GM12878 (cell line): Measurements from ENCODE around the gene IGFBP2. TPM values are rescaled to one million over a fixed set of nuclear protein-coding genes. Genes with fewer than 3 reads are reported as not detected.

Source experiments
- ATAC-seq: fragments of 200-7000 bp; cut with Tn5 transposase; 3 replicates; pipeline ENCODE4 v1.9.1; 2020; ENCODE audit warnings: mild to moderate bottlenecking, moderate library complexity
- BruUV-seq: library from RNA; stranded (reverse); fragments of 400-500 nt; replicated peaks from 2 replicates; lab custom pipeline; 2021; lab: Mats Ljungman, UMichigan
- CTCF ChIA-PET: fragments of 300-600 bp; sonication (Branson Sonifier 250); formaldehyde crosslinking; extraction: SDS; loops from one replicate; lab custom pipeline; 2021; ENCODE audit warnings: inconsistent platforms; lab: Yijun Ruan, JAX
- POLR2A ChIA-PET: fragments of 350-600 bp; formaldehyde crosslinking; extraction: SDS; loops from one replicate; lab custom pipeline; 2021; ENCODE audit warnings: inconsistent platforms; lab: Charles Lee
- RAD21 ChIA-PET: fragments of 300-600 bp; sonication (Branson Sonifier 250); formaldehyde crosslinking; loops from one replicate; lab custom pipeline; 2023; ENCODE audit warnings: antibody characterized with exemption; ENCODE audit not compliant: unreplicated experiment; lab: Charles Lee
- SMC1A ChIA-PET: fragments of 300-600 bp; sonication (Branson Sonifier 250); formaldehyde crosslinking; loops from one replicate; lab custom pipeline; 2023; ENCODE audit not compliant: unreplicated experiment, uncharacterized antibody; lab: Charles Lee
- DNase-seq: peaks from one replicate; pipeline ENCODE4 v3.0.0-alpha.2; 2011; ENCODE audit warnings: low read depth, low spot score
- FAIRE-seq: peaks from 3 replicates; lab custom pipeline; 2011; peaks lifted over from hg19 to GRCh38; lab: Jason Lieb, UNC
- H2AFZ ChIP-seq: 2 replicates; pipeline ENCODE4 v1.6.0; 2011; ENCODE audit warnings: low read depth, low read length, control low read depth; ENCODE audit not compliant: control insufficient read depth
- H3K27ac ChIP-seq: 2 replicates; pipeline ENCODE4 v1.5.1; 2011; ENCODE audit warnings: control low read depth; ENCODE audit not compliant: control insufficient read depth, insufficient read depth
- H3K27me3 ChIP-seq, 2 experiments: replicated peaks in 1 of 2; 2 replicates each; pipeline versions ENCODE4 v1.6.0 to v1.6.1; 2011; ENCODE audit warnings: low read length in 1 of 2; ENCODE audit not compliant: control insufficient read depth in 2 of 2, insufficient read depth in 2 of 2
- H3K36me3 ChIP-seq, 2 experiments: 2 replicates each; pipeline ENCODE4 v1.5.1; 2011; ENCODE audit warnings: low read length in 1 of 2; ENCODE audit not compliant: control insufficient read depth in 2 of 2, insufficient read depth in 2 of 2
- H3K4me1 ChIP-seq: 2 replicates; pipeline ENCODE4 v1.6.1; 2011; ENCODE audit warnings: mild to moderate bottlenecking, low read length, moderate library complexity, mixed read lengths; ENCODE audit not compliant: control insufficient read depth, insufficient read depth
- H3K4me2 ChIP-seq: 2 replicates; pipeline ENCODE4 v1.6.0; 2011; ENCODE audit warnings: control low read depth; ENCODE audit not compliant: control insufficient read depth, insufficient read depth
- H3K4me3 ChIP-seq: fragments of 200-600 bp; sonication (generic); 2 replicates; pipeline ENCODE4 v1.5.1; 2016
- H3K79me2 ChIP-seq: 2 replicates; pipeline ENCODE4 v1.6.0; 2011; ENCODE audit warnings: low read length; ENCODE audit not compliant: control insufficient read depth, insufficient read depth
- H3K9ac ChIP-seq: 2 replicates; pipeline ENCODE4 v1.8.0; 2011; ENCODE audit warnings: low read length, control low read depth, mixed read lengths; ENCODE audit not compliant: control insufficient read depth, insufficient read depth
- H3K9me3 ChIP-seq: replicated peaks from 3 replicates; pipeline ENCODE4 v1.5.1; 2011; ENCODE audit warnings: mild to moderate bottlenecking, low read length; ENCODE audit not compliant: control insufficient read depth, insufficient read depth
- H4K20me1 ChIP-seq: 2 replicates; pipeline ENCODE4 v1.6.0; 2011; ENCODE audit not compliant: control insufficient read depth, insufficient read depth
- ASH2L ChIP-seq: fragments of 300-600, 200-600 bp; sonication (generic); IDR thresholded peaks from 2 replicates; pipeline ENCODE4 v1.6.1; 2017; ENCODE audit warnings: low read depth, mild to moderate bottlenecking, borderline replicate concordance
- ATF7 ChIP-seq: fragments of 450-650 bp; IDR thresholded peaks from 2 replicates; pipeline ENCODE4 v1.6.1; 2016; ENCODE audit warnings: low read depth, mild to moderate bottlenecking
- CUX1 ChIP-seq: IDR thresholded peaks from 2 replicates; pipeline ENCODE4 v1.6.1; 2012; ENCODE audit warnings: improper control_type of control experiment, low read depth, low read length; ENCODE audit not compliant: insufficient replicate concordance
- ELK1 ChIP-seq: IDR thresholded peaks from 2 replicates; pipeline ENCODE4 v1.6.1; 2012; ENCODE audit warnings: low read depth, low read length, improper control_type of control experiment
- HDGF ChIP-seq: fragments of 450-650 bp; IDR thresholded peaks from 2 replicates; pipeline ENCODE4 v1.6.1; 2016; ENCODE audit warnings: antibody characterized with exemption
- IRF4 ChIP-seq: IDR thresholded peaks from 2 replicates; pipeline ENCODE4 v1.6.1; 2011; ENCODE audit warnings: low read depth, low read length
- POU2F2 ChIP-seq: IDR thresholded peaks from 3 replicates; pipeline ENCODE4 v1.6.1; 2011; ENCODE audit warnings: low read depth, mild to moderate bottlenecking, low read length, borderline replicate concordance
- ZBTB11 ChIP-seq: fragments of 450-650 bp; formaldehyde crosslinking; IDR thresholded peaks from 2 replicates; pipeline ENCODE4 v1.5.0; 2022; ENCODE audit warnings: mild to moderate bottlenecking, missing genetic modification characterization
- WGBS: methylation state at CpG from one replicate; pipeline ENCODE4 v1.1.6; 2016; ENCODE audit warnings: low lambda C conversion rate; ENCODE audit not compliant: insufficient replicate concordance, insufficient coverage; ENCODE audit errors: missing lambda C conversion rate; 5-methylcytosine and 5-hydroxymethylcytosine counted together
- in situ Hi-C: fragments of 300-500 bp; cut with MboI; formaldehyde crosslinking; loops from 9 replicates; pipeline ENCODE4 v1.14.3; 2018; ENCODE audit warnings: mixed read lengths
- intact Hi-C: fragments of 100-400 bp; cut with micrococcal nuclease; formaldehyde crosslinking; loops from one replicate; pipeline ENCODE4 v1.14.2; 2022; ENCODE audit not compliant: unreplicated experiment
- polyA plus RNA-seq, 11 experiments: library from polyadenylated mRNA; depleted of rRNA in 4 of 11; unstranded in 6 of 11; stranded (reverse) in 5 of 11; fragments of >200 nt; fragmentation: Nextera tagmentation in 4 of 11; fragmentation: Illumina TruSeq in 1 of 11; extraction: Ambion mirVana in 4 of 11; extraction: Trizol in 1 of 11; gene quantifications; 1 replicate in 1 of 11; 2 replicates in 10 of 11; pipeline versions ENCODE4 v1.2.1 to v1.2.3, GENCODE V29; 2011 to 2016; ENCODE audit warnings: inconsistent platforms in 2 of 11, missing spikeins in 2 of 11, low read depth in 1 of 11
- total RNA-seq, 4 experiments: library from RNA; depleted of rRNA in 3 of 4; stranded (reverse); fragments of >200 nt in 3 of 4; fragmentation: Illumina TruSeq in 1 of 4; extraction: Trizol in 1 of 4; gene quantifications; 2 replicates each; pipeline versions ENCODE4 v1.2.1 to v1.2.3, GENCODE V29; 2013 to 2021

IGFBP2 gene
- total and polyA plus RNA-seq, 10 of the 15 experiments (the other 5 are each of a cell fraction or from before 2014, with no cell fraction given) = 0.11 to 1.5 (median 0.38) TPM; not detected in 5

GRCh38 chr2:216636551-216637450, 3.6 kb downstream of the IGFBP2 start:
- BruUV-seq = no TSS peak
- Histone ChIP-seq H3K4me3 (no peak overlapping the region), H3K27me3 (peaks cover 11 to 18% of the 10 kb centered on the region in 2 experiments), H3K27ac (no peak overlapping the region), H3K36me3 (no peaks in the 10 kb centered on the region), H3K9ac (no peak overlapping the region), H3K9me3 (no peaks in the 10 kb centered on the region), H3K4me1 (no peaks in the 10 kb centered on the region), H3K4me2 (no peak overlapping the region), H4K20me1 (no peaks in the 10 kb centered on the region), H3K79me2 (no peaks in the 10 kb centered on the region), H2AFZ (no peak overlapping the region)
- CTCF ChIA-PET = interaction anchor here (0.6 kb wide), 1 partner anchor 151 kb away, joined by 3 read pairs; no protein-coding TSS in a partner anchor
- TF ChIP-seq ZBTB11 (CRISPR knock-in tag) = no peak
- TF ChIP-seq ATF7 = no peak
- TF ChIP-seq POU2F2 = peak; percentile 66; the same call in 1 of the 3 replicates
- TF ChIP-seq HDGF = no peak
- TF ChIP-seq CUX1 = no peak
- no peak for TF ChIP-seq ASH2L
- TF ChIP-seq IRF4 = no peak
- TF ChIP-seq ELK1 = no peak
- POLR2A ChIA-PET = no interaction called here
- WGBS = 22% methylated on average over 29 of the region's 29 CpGs
- DNase-seq (no peak), ATAC-seq (no peak; the same call in 2 of the 3 replicates), FAIRE-seq (no peak)
- intact Hi-C loops (no loop called here), in situ Hi-C loops (no loop called here)
- SMC1A ChIA-PET = no interaction called here
- RAD21 ChIA-PET = no interaction called here
